Large intestine (tissue), 3 donors: ENCODE measurements around the gene ACADVL. TPM values are rescaled to one million over a fixed set of nuclear protein-coding genes. Genes with fewer than 3 reads are reported as not detected.

Source experiments
- DNase-seq, 2 donors: peaks; one replicate each; pipeline versions ENCODE4 v3.0.0 to v3.0.0-alpha.2; 2013
- H3K27ac ChIP-seq: one replicate; pipeline ENCODE4 v1.5.1; 2013; ENCODE audit warnings: low read length
- H3K27me3 ChIP-seq: 2 replicates; pipeline ENCODE4 v1.6.1; 2013; ENCODE audit warnings: low read length; ENCODE audit not compliant: control insufficient read depth, insufficient read depth
- H3K36me3 ChIP-seq: 2 replicates; pipeline ENCODE4 v1.6.1; 2013; ENCODE audit warnings: low read length; ENCODE audit not compliant: control insufficient read depth, insufficient read depth
- H3K4me1 ChIP-seq: one replicate; pipeline ENCODE4 v1.6.1; 2013; ENCODE audit warnings: low read length; ENCODE audit not compliant: control insufficient read depth, insufficient read depth
- H3K4me3 ChIP-seq: one replicate; pipeline ENCODE4 v1.5.1; 2013; ENCODE audit warnings: low read length
- H3K9me3 ChIP-seq: one replicate; pipeline ENCODE4 v1.6.1; 2013; ENCODE audit warnings: mild to moderate bottlenecking, low read depth, low read length, moderate library complexity; ENCODE audit not compliant: control insufficient read depth
- WGBS: methylation state at CpG from one replicate; pipeline ENCODE4 v1.1.5; 2013; ENCODE audit warnings: low lambda C conversion rate; ENCODE audit not compliant: insufficient coverage; 5-methylcytosine and 5-hydroxymethylcytosine counted together
- polyA plus RNA-seq: library from polyadenylated mRNA; unstranded; fragments of 120-200 nt; gene quantifications from one replicate; pipeline ENCODE4 v1.2.1, GENCODE V29; 2013

The ACADVL gene
- polyA plus RNA-seq, 1 donor: 490 TPM

- Histone ChIP-seq H3K27me3 (peaks cover 49% of the 10 kb centered on the region), H3K4me3 (no peak overlapping the region), H3K4me1 (peaks cover 13% of the 10 kb centered on the region), H3K9me3 (no peaks in the 10 kb centered on the region), H3K36me3 (peaks cover 6% of the 10 kb centered on the region), H3K27ac (no peak overlapping the region)
- WGBS: 80% methylated on average over 1 of the region's 24 CpGs
- no peak for DNase-seq
These were observed 12.4 kb upstream of the ACADVL start for GRCh38 chr17:7207120-7208001.

DNA sequence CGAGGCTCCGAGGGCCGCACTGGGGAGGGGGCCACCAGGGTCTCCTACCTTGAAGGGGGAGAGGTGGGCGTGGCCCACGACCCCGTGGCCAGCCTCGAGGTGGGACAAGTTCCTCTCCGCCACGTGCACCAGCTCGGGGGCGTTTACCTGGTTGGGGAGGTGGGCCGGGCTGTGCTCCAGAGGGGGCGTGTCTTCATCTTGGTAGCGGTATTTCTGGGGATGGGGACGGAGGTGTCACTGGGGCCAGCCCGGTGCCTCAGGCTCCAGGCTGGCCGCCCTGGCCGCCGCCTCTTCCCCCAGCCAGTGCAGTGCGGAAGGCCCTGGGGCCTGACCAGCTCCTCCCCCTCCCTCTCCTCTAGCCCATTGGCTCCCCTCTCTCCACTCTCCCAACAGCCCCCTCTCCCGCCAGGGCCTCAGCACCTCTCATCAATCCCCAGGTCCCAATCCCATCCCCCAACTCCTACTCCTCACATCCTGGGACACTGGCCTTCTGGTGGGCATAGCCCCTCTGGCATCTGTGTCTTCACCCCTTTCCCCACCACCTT lies 11.6 kb upstream of the ACADVL start:
- Histone ChIP-seq H3K36me3 (no peaks in the 10 kb centered on the region), H3K4me3 (no peak overlapping the region), H3K27ac (no peak overlapping the region), H3K9me3 (no peaks in the 10 kb centered on the region), H3K27me3 (peaks cover 53% of the 10 kb centered on the region), H3K4me1 (peaks cover 13% of the 10 kb centered on the region)
- no peak for DNase-seq
- no CpG with 5 or more reads among the region's 21 CpGs for WGBS

- H3K9me3 ChIP-seq: no peaks in the 10 kb centered on the region
- no peak for DNase-seq
- peaks cover 53% of the 10 kb centered on the region for H3K27me3 ChIP-seq
- no peak overlapping the region for H3K27ac ChIP-seq
- no peak overlapping the region for H3K4me3 ChIP-seq
- no CpG with 5 or more reads among the region's 9 CpGs for WGBS
- peaks cover 17% of the 10 kb centered on the region for H3K4me1 ChIP-seq
- H3K36me3 ChIP-seq: no peaks in the 10 kb centered on the region
These were observed 10.8 kb upstream of the ACADVL start for GRCh38 chr17:7208754-7209460.

DNA sequence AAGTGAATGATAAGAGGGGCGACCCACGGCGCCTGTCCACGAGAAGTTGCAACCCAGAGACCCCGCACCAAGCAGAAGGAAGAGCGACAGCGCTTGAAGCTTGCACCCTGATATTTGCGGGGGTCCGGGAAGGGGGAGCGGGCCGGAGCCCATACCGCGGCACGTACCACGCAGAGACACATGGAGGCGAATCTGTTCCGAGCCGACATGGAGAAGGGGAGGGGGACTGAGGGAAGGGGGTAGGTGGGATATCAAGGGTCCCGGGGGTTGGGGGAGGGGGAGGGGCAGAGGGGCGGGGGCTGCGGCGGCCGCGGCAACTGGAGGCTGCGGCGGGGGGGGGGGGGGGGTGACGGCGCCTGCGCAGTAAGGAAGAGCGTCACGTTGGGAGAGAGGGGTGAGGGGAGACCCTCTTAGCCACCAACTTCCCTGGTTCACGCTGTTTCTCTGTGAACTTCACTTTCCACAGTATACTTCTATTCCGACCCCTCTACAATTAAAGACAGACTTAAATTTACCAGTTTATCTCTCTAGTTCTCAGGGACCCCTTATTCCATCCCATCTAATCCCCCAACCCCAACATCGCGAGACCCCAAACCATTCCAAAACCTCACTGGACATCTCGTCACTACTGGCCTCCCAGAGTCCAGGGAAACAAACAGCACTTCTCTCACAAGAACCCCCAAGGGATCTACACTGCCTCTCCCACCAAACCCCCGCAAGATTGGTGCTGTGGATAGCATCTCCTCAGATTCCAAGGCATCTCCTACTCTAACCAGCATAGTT lies 8.1 kb upstream of the ACADVL start:
- peaks cover 54% of the 10 kb centered on the region for H3K27me3 ChIP-seq
- H3K9me3 ChIP-seq: no peaks in the 10 kb centered on the region
- DNase-seq: no peak
- no peaks in the 10 kb centered on the region for H3K36me3 ChIP-seq
- WGBS: no CpG with 5 or more reads among the region's 37 CpGs
- H3K27ac ChIP-seq: no peak overlapping the region
- peaks cover 17% of the 10 kb centered on the region for H3K4me1 ChIP-seq
- no peak overlapping the region for H3K4me3 ChIP-seq

- DNase-seq: peak; percentile 84 to 85
- H3K27me3 ChIP-seq: peaks cover 55% of the 10 kb centered on the region
- peak overlapping the region; percentile 83 for H3K27ac ChIP-seq
- 0% methylated on average over 1 of the region's 15 CpGs for WGBS
- H3K4me1 ChIP-seq: peaks cover 27% of the 10 kb centered on the region
- H3K36me3 ChIP-seq: no peaks in the 10 kb centered on the region
- no peaks in the 10 kb centered on the region for H3K9me3 ChIP-seq
- peak overlapping the region; percentile 47 for H3K4me3 ChIP-seq
These were observed 5.8 kb upstream of the ACADVL start for GRCh38 chr17:7213895-7214299.

DNA sequence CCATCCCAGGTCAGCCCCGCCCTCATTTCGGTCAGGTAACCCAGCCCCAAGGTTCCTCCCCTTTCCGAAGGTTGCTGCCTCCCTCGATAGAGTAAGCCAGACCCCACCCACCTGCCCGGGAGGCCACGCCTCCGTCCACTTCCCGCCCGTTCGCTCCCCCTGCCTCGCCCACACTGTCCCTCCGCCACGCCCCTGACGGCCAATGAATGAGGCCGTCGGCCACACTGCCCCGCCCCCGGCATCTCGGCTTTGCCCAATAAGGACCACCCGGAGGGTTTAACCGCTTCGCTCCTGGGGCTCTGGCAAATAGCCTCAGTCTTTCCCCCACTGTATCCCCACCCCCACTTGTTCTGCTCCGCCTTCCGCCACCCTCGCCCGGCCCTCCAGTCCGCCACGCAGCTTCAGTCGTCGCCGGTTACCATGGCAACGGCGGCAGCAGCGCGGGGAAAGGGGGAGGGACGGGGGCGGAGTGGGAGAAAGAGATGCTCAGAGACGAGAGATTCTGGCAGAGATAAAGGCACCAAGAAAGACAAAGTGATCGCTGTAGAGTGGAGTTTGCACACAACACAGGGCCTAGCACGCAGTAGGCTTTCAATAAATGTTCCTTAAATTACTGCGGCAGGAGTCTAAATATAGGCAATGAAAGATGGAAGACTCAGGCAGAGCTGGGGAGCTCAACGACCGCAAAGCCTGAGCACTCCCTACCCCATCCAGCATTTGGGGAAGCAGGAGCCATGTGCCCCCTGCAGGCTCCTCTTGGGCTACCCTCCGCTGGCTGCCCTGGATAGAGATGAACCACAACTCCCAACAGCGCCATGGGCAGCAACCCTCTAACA lies 5.2 kb upstream of the ACADVL start:
- Histone ChIP-seq H3K27ac (peak overlapping the region; percentile 83), H3K4me1 (peaks cover 31% of the 10 kb centered on the region), H3K4me3 (peak overlapping the region; percentile 47), H3K9me3 (no peaks in the 10 kb centered on the region), H3K27me3 (peaks cover 50% of the 10 kb centered on the region), H3K36me3 (no peaks in the 10 kb centered on the region)
- DNase-seq: peak; percentile 95
- WGBS: 0% methylated on average over 1 of the region's 45 CpGs

DNA sequence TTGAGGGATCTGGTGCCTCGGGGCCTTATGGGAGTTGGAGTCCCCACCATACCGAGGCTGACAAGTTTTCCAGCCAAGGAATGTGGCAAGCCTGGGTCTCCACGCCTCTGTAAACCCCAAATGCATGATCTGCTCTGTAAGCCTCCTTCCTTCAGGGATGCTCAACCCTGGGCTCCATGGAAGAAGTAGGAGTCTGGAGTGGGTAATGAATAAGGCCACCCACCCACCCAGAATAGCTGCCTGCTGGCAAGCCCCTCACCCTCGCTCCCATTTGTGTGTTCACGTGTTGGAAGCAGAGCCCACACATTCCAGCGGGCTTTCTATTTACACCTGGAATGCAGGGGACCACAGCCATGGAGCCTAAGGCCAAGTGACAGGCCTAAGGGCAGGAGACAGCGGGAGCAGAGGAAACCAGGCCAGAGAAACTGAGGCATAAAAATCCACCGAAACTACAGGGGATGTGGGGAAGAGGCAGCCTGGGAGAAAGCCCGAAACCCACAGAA lies 4.6 kb upstream of the ACADVL start:
- DNase-seq: no peak
- H3K9me3 ChIP-seq: no peaks in the 10 kb centered on the region
- H3K27me3 ChIP-seq: peaks cover 46% of the 10 kb centered on the region
- peaks cover 31% of the 10 kb centered on the region for H3K4me1 ChIP-seq
- peak overlapping the region; percentile 83 for H3K27ac ChIP-seq
- WGBS: 40% methylated on average over 1 of the region's 9 CpGs
- no peaks in the 10 kb centered on the region for H3K36me3 ChIP-seq
- H3K4me3 ChIP-seq: peak overlapping the region; percentile 47

DNA sequence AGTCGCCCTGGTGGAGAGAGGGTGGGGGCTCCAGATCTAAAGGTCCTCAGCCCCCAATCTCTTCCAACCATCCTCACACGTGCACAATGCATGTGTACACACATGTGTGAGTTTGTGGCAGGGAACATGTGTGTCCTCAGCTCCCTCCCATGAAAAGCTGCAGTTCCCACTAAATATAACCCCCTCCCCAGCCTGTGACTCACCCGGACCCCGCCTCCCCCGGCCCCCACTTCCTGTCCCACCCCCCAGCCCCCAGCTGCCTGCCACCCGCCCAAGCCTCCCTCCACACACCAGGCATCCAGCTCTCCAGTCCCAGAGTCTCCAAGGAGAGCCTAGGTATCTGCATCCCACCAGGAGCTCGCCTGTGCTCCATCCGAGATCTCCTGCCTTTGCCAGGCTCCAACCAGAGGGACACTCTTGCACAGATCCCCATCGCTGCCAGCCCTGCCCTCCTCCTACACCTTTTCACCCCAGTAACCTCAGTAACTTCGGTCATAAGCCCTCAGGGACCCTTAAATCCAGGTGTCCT lies 4.0 kb upstream of the ACADVL start:
- Histone ChIP-seq H3K27me3 (peaks cover 41% of the 10 kb centered on the region), H3K36me3 (no peaks in the 10 kb centered on the region), H3K27ac (peak overlapping the region; percentile 83), H3K4me1 (peaks cover 33% of the 10 kb centered on the region), H3K9me3 (no peaks in the 10 kb centered on the region), H3K4me3 (no peak overlapping the region)
- no CpG with 5 or more reads among the region's 10 CpGs for WGBS
- no peak for DNase-seq
